Left hindlimb (tissue), 1 donor: ENCODE measurements around the gene SEC31A.
A peak's percentile ranks its signal among the peaks of the same experiment; 100 is the strongest.

ENCODE experiments used
- DNase-seq: peaks from one replicate; pipeline ENCODE4 v3.0.0-alpha.2; 2018

Gene SEC31A

DNA sequence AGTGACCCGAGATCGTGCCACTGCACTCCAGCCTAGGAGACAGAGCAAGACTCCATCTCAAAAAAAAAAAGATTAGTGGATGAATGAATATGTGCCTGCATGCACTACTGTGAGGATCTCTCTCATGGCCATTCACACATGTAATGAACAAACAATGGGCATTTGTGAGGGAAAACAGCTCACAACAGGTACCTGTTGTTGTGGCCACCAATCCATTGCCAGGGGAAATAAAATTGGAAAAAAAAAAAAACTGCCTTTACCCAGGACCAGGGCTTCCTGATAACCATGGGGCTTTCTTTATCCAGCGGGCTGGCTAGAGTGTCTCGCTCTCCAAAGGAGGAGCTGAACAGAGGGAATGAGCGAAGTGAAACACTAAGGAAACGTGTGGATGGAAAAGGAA lies 99.8 kb downstream of the SEC31A start:
- DNase-seq, result no peak

DNA sequence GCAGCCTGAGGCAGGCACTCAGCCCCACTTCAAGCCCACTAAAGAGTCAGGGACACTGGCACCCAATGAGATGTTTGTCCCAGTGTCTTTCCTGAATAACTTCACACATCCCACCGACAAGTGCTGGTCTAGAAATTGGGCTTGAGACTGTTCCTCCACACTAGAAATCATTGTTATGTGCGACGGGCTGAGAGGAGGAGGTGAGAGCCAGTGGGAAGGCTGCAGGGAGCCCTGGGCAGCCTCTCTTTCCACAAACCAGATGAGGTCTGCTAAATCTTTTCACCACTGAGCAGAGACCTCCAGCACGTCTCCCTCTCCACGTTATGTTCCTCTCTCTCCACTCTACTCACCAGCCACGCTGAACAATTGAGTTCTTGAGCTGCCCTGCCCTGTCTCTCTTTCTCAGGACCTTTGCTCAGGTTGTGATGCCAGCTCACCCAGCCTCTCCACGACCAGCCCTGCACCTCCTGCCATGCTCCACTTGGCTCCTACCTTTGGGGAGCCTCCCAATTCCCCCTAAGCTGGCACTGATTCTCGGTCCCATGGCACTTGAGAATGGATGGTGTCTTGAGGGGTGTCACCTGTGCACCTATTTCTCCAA lies 100.8 kb downstream of the SEC31A start:
- DNase-seq, result no peak

DNA sequence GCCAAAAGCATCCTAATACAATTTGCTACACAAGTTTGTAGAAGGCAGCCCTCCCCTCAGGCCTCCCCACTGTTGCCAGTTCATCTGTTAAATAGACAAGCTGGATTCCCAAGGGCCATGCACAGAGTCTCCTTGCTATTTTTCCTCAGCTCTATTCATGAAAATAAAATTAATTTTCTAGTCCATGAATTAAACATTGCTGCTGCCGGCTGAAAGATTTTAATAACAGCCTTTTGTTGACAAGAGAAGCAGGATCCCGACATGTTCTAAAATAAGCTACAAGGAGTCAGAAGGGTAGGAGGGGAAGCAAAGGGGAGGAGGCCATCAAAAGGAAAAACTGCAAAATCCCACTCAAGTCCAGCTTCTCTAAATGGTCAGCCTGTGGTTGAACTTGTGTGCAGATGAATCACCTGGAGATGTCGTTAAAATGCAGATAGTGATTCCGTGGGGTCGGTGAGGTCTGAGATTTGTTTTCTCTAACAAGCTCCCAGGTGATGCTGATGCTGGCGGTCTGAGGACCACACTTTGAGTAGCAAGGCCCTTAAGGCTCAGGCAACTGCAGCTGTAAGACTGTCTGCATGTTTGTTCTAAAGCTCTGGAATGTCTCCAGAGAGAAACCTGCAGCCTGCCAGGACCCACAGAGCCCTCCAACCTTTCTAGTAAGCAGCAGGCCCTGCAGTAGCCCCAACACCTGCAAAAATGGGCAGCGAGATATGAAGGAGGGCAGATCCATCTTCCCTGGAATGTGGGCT lies 101.8 kb downstream of the SEC31A start:
- DNase-seq, result no peak

DNA sequence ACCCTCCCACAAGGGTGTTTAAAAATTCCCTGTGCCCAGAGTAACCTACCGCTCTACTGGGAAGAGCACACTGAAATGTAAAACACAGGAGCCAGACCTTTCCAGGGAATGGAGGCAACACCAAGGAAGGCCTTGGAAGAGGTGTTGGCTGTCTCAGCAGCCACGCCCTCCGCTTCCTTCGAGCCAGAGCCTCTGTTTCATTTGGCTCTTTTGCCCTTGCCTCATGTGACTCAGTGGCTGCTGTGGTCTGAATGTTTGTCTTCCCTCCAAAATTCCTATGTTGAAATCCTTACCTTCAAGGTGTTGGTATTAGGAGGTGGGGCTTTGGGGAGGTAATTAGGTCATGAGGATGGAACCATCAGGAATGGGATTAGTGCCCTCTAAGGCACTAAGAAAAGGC lies 103.6 kb downstream of the SEC31A start:
- no peak for DNase-seq

DNA sequence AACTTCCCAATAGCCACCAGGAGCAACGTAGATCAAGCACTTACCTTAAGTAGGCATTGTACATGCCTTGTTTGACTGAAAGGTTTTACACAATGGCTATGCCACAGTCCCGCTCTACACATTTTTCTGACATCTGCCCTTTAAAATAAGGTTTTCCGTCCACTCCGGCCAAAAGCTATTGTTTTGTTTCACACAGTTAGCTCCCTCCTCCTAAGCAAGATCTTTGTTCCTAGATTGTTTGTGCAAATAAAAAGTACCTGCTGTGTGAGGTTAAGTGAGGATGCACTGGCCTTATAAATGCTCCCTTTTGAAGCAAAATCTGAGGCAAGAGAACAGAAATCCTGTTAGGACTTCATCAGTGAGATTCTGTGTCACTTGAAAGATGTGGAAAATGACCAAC lies 104.1 kb downstream of the SEC31A start:
- no peak for DNase-seq

DNA sequence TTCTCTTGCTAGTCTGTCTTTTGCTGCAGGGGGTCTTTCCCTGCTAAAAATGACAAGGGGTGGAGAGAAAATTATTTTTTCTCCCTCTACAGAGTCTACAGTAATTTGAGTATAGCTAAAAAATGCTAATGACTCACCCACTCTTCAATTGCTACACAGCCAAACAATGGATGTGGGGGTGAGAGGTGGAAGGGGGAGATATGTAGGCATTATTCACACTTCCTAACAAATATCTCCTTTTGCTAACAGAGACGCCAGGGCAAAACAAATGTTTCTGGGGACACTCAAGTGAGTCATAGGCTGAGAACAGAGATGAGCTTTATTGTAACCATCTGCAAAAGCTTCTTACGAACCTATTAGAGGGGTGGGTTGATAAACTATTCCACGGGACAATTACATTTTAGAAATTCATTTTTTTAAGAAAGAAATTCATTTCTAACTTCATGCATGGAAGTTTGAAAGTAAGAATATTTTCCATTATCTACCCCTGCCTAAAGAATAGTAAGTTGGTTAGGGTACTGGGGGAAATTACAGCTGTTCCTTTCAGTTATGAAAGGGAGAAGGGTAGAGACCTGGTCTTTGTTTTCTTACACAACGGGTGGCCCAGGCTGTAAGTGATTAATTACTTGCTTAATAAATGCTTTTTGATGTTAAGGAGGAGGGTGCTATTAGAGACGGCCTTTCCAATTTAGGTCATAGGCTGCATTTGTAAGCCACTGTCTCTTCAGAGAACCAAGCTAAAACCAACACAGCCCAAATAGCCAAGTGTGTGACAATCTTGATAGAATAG lies 105.1 kb downstream of the SEC31A start:
- DNase-seq, result no peak

DNA sequence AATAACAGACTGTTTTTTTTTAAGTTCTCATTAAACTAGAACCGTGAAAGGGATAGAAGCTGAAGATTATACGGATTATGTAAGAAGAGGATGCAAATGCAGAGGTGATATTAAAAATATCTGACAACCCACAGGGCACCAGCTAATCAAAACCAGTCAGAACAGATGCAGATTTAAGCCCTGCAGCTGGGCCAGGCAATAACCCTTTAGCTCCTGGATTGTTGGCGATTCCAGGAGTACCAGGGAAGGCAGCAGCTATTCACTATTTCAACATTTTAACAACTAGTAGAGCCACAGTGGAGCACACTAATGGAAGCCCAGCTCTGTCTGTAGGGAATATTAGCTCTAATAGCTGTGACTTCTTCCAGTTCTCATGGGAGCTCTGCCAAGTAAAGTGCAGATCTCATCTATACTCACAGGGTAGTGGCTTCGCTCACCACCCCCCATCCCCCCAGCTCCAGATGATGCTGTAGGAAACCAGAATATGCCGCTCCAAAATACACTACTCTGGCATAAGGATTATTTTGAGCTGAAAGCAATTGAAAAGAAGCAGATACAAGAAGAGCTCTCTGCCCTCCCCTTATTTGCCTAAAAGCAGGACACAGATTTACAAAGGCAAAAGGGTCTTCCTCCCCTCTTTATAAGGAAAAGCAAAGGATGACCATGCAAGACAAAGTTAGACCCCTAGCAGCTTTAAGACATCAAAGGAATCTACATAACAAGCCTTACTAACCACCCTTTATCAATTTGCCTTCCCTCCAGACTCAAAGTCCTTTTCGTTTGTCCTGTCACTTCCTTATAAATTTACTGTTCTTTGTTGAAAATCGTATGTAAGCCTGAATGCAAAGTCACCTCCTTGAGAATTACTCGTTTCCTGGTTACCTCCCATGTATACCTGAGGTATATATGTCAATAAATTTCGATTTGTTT lies 106.0 kb downstream of the SEC31A start:
- DNase-seq, result no peak

DNA sequence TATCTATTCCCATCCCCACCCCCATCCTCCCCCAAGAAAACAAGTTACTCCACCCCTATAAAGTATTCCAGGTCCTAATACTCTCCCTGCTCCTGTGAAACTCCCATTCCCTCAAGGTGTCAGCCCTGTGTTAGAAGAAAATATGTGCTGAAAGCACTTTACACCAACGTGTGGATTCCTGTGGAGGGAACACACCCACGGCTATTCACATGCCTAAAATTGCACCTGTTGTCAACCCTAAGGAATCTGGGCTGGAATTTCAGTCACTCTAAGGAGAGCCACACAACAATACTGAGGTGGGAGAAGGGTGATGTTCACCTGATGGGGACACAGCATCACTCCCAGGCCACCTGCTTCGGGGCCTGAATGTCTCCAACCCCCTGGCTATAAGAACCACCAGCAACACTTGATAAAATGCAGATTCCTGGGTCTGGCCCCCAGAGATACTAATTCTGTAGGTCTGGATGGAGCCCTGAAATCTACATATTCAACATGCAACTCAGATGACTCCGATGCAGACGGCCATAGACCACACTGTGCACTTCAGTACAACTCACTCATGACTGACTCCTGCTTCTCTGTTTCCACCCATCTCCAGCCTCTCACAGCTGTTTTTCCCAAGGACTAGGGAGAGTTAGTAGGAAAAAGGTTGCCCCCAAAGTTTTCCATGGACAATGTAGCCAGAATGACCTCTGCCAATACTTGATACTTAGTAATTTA lies 108.2 kb downstream of the SEC31A start:
- DNase-seq, result no peak

DNA sequence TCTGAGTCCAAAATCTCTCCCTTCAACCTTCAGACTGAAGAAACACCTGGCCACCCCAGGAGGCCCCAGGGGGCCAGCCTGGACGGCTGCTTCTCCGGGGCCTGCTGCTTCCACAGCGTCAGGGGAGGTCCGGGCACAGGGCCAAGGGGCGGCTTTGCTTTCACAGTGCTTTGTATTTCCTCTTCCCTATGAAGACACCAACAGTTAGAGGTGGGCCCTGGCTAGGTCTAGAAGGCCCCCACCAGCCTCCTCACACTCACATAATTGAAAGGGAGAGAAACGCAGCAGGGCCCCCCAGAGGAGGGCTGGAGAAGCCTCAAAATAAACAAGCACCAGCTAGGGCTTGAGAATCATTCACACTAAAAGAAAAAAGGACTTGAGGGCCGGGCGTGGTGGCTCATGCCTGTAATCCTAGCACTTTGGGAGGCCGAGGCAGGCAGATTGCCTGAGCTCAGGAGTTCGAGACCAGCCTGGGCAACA lies 110.2 kb downstream of the SEC31A start:
- peak; percentile 77 for DNase-seq

DNA sequence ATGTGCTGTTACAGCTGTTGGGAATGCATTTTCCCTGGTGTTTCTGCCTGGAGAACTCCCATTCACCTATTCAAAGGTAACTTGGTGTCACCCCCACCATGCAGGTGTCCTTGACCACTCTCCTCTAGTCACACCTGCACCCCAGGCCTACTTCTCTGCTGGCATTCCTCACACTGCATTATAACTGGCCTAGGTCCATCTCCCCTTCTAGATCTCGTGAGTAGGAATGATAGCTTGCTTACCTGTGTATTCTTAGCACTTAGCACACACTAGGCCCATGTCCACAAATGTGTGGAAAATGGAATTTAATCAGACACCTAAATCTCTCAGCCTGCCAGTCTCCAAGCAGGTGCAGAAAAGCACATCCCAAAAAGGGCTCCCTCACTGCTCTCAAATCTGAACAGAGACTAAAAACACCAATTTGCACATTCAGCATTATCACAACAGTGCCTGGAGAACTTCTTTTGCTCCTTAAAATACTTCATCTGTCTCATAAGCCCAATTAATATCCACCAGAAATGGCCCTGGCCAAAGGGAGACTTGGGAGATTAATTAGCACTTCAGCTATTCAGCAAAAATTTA lies 110.7 kb downstream of the SEC31A start:
- no peak for DNase-seq

DNA sequence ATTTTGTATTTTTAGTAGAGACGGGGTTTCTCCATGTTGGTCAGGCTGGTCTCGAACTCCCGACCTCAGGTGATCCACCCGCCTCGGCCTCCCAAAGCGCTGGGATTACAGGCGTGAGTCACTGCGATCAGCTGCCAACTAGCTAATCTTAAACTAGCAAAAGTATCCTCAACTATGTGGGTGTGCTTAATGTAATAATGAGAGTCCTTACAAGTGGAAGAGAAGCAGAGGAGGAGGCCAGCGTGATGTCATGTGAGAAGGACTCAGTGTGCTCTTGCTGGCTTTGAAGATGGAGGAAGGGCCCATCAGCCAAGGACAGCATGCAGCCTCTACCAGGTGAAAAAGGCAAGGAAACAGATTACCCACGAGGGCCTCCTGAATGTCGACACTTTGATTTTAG lies 111.9 kb downstream of the SEC31A start:
- no peak for DNase-seq

DNA sequence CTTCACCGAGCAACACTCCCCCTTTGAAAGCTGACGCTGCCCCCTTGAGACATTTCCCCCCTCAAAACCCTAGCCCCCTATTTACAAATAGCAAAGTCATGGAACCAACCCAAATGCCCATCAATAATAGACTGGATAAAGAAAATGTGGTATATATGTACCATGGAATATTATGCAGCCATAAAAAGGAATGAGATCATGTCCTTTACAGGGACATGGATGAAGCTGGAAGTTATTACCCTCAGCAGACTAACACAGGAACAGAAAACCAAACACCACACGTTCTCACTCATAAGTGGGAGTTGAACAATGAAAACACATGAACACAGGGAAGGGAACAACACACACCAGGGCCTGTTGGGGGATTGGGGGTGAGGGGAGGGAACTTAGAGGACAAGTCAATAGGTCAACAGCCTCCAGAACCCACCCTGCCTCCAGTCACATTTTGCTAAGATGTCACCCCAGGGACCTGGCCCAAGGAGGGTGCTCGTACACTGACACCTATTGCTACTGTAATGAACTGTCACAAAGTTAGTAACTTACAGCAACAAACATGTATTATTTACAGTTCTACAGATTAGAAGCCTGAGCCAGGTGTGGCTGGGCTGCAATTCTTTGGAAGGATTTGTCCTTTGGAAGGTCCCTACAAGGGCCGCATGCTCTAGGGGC lies 113.0 kb downstream of the SEC31A start:
- DNase-seq, result no peak

DNA sequence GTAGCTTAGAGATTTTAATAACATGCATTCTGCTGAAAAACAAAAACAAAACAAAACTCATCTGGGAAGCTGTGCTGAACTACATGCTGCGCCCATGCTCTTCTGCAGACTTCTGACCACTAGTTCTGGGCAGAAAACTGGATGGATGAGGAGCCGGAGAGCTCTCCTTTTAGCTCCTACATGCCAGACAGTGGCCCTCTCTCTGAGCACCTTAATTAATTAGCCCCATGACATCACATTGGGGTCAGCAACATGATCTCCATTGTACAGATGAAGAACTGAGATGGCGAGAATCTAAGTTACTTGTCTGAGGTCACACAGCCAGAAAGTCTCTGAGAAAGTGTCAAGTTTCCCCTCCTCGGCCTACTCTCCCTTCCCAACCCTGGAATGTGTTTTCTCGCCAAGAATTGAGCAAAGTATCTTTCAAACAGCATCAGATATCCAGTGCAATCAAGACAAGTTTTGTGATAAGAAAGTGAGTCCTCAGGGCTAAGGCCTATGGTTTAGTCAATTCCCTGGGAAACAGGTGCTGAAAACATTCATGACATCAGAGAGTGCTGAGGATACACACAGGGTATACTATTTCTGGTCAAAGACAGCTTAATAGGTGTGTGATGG lies 113.9 kb downstream of the SEC31A start:
- DNase-seq, result no peak

DNA sequence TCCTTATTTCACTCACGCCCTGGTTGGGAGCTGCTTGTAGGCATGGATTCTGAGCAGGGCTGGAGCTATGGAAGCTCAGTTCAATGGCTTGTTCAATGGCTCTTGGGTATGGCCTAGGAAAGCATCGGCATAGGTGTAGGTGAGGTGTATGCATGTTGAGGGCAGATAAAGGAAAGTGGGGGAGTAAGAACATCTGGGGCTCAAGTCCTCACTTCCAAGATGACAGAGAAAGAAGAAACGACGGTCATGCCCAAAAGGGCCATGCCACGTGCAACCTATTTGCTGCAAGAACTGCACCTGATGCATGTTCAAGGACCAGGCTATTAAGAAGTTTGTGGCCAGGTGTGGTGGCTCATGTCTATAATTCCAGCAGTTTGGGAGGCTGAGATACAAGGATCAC lies 115.7 kb downstream of the SEC31A start:
- no peak for DNase-seq

DNA sequence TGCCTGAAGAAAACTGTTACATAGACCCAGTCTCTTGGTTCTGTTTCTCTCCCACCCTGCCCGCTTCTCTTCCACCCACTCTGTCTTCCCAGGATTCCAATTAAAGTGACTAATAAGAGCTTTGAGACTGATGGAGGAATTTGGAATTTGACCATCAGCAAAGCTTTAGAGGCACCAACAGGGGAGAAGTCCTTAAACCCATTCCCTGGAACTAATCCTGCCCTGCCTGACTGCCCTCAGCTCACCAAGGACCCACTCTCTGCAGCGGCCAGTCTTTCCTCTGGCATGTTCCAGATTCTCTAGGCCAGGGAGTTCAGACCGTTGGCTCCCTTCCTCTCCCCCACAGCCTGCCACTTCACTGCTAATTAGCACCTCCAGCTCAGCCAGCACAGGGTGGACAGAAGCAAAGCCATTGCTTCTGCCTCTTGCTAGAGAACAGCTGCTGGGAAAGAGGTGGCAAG lies 116.2 kb downstream of the SEC31A start:
- no peak for DNase-seq

DNA sequence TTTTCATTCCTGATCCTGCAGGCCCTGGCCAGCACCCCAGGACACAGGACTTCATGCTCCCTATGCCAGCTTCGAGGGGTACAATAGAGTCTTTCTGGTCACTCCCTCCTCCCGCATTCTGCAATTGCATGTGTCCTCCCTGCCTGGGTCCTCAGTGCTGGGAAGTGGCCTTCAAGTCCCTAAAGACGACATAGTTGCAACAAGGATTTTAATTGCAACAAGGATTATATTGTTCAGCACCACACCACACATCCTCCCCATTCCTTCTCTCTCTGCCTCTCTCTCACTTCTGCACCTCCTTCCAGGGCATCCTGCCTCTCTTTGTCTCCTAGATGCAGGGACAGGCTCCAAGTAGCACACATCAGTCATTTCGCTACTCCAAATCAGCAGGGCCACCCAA lies 117.9 kb downstream of the SEC31A start:
- DNase-seq, result no peak

DNA sequence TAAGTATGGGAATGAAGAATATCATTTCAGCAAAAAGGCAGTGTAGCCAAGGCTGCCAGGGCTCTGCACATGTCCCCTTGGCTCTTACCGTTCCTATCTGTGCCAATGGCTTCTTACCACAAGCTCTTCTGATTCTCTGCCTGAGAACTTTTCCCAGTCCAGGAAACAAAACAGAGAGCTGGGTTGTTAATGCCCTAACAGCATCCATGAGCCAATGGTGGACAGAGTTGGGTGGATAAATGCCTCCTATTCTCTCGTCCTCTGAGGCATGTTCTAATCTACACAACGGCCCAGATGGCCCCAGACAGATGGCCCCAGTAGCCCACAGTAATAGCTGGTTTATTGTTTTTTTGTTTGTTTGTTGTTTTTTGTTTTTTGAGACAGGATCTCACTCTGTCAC lies 120.3 kb downstream of the SEC31A start:
- DNase-seq, result no peak
